ENCODE data around the gene SFN.

- TF ChIP-seq GABPA (IDR thresholded peaks at IDR 0.05; ENCODE audit: low read depth), result no peak
- no peak for TF ChIP-seq CTCF (IDR thresholded peaks at IDR 0.05; ENCODE audit: insufficient read depth, low read length)
Measured at GRCh38 chr1:26910343-26911160, 47.6 kb downstream of the SFN start.

Data from HL-60 (cell line).